NCI-H2107 (cell line): Measurements from ENCODE around the gene TENM4.

Source experiments
- DNase-seq: peaks from one replicate; lab custom pipeline; 2025; lab: John Stamatoyannopoulos, UW

The TENM4 gene

GRCh38 chr11:79440571-79441460, at the start of gene TENM4:
Gene TENM4, minus strand, starts transcription at chr11:79441030. Its CDS starts 371,086 bp downstream, at chr11:79069944.
- DNase-seq, result no peak

- DNase-seq, result no peak
Measured at GRCh38 chr11:79488286-79488685, 47.5 kb upstream of the TENM4 start.

GRCh38 chr11:79487412-79487811, 46.6 kb upstream of the TENM4 start:
- DNase-seq, result no peak

- no peak for DNase-seq
Measured at GRCh38 chr11:79486242-79486984, 45.6 kb upstream of the TENM4 start.

- no peak for DNase-seq
Measured at GRCh38 chr11:79485694-79486093, 44.9 kb upstream of the TENM4 start.

- no peak for DNase-seq
Measured at GRCh38 chr11:79484872-79485271, 44.0 kb upstream of the TENM4 start.

GRCh38 chr11:79482800-79483199, 42.0 kb upstream of the TENM4 start:
- no peak for DNase-seq

GRCh38 chr11:79481795-79482194, 41.0 kb upstream of the TENM4 start:
- no peak for DNase-seq

- no peak for DNase-seq
Measured at GRCh38 chr11:79480864-79481263, 40.0 kb upstream of the TENM4 start.

GRCh38 chr11:79472819-79473529, 32.1 kb upstream of the TENM4 start:
- no peak for DNase-seq

GRCh38 chr11:79471071-79471844, 30.4 kb upstream of the TENM4 start:
- DNase-seq, result no peak

GRCh38 chr11:79470161-79470560, 29.3 kb upstream of the TENM4 start:
- no peak for DNase-seq

GRCh38 chr11:79467761-79468160, 26.9 kb upstream of the TENM4 start:
- no peak for DNase-seq

- no peak for DNase-seq
Measured at GRCh38 chr11:79466411-79466810, 25.6 kb upstream of the TENM4 start.

- no peak for DNase-seq
Measured at GRCh38 chr11:79465160-79465559, 24.3 kb upstream of the TENM4 start.

GRCh38 chr11:79461666-79462645, 21.1 kb upstream of the TENM4 start:
- no peak for DNase-seq

GRCh38 chr11:79461144-79461543, 20.3 kb upstream of the TENM4 start:
- no peak for DNase-seq

GRCh38 chr11:79458709-79459108, 17.9 kb upstream of the TENM4 start:
- no peak for DNase-seq

- DNase-seq, result no peak
Measured at GRCh38 chr11:79456501-79456900, 15.7 kb upstream of the TENM4 start.

- no peak for DNase-seq
Measured at GRCh38 chr11:79453617-79454016, 12.8 kb upstream of the TENM4 start.

GRCh38 chr11:79449040-79449439, 8.2 kb upstream of the TENM4 start:
- DNase-seq, result no peak
